Measurements from ENCODE around the gene TVP23A. TPM values are rescaled to one million over a fixed set of nuclear protein-coding genes. Genes with fewer than 3 reads are reported as not detected.

Gene TVP23A
- total RNA-seq, 1 experiment from 2014 or later: 3.1 TPM

GRCh38 chr16:10849736-10850477 lies 31.3 kb upstream of the TVP23A start:
- Histone ChIP-seq H3K56ac (ENCODE audit: insufficient read length, low read depth, low read length) (no peak overlapping the region), H3K14ac (ENCODE audit: insufficient read depth, low read length) (no peak overlapping the region), H3T11ph (ENCODE audit: low read length) (no peak overlapping the region), H3K9me3 (ENCODE audit: control insufficient read depth, low read depth, low read length) (no peaks in the 10 kb centered on the region), H4K5ac (ENCODE audit: insufficient read length, low read depth, low read length) (no peak overlapping the region), H3K4ac (ENCODE audit: low read depth, low read length) (no peak overlapping the region), H3K4me1 (ENCODE audit: insufficient read depth, low read length) (no peaks in the 10 kb centered on the region), H4K91ac (ENCODE audit: insufficient read length, low read depth, low read length) (no peak overlapping the region), H3K9ac (ENCODE audit: extremely low read depth, insufficient read length, low read length) (no peak overlapping the region), H3K23ac (ENCODE audit: insufficient read length, low read depth, low read length) (no peak overlapping the region), H3K79me1 (ENCODE audit: insufficient read depth, low read depth, low read length, poor library complexity, severe bottlenecking) (no peaks in the 10 kb centered on the region), H4K20me1 (ENCODE audit: control insufficient read depth, insufficient read depth, insufficient read length) (no peaks in the 10 kb centered on the region), H2BK5ac (ENCODE audit: insufficient read length, low read length) (no peak overlapping the region), H2AK5ac (ENCODE audit: insufficient read length, low read length) (no peak overlapping the region), H3K79me2 (ENCODE audit: insufficient read depth, low read length) (no peaks in the 10 kb centered on the region), H4K8ac (replicated peaks; ENCODE audit: insufficient read length, low read depth, low read length) (no peak overlapping the region), H3K27me3 (ENCODE audit: insufficient read depth, low read length) (no peaks in the 10 kb centered on the region; the same call in 1 of the 2 replicates), H2AFZ (ENCODE audit: low read length) (no peak overlapping the region), H3K23me2 (ENCODE audit: insufficient read length, low read depth, low read length, poor library complexity, severe bottlenecking) (no peaks in the 10 kb centered on the region), H2BK12ac (ENCODE audit: insufficient read length, low read depth, low read length) (no peak overlapping the region), H3K4me2 (ENCODE audit: insufficient read depth, insufficient read length, low read length) (no peak overlapping the region), H2BK120ac (ENCODE audit: low read depth, low read length, poor library complexity, severe bottlenecking) (no peak overlapping the region), H2BK20ac (ENCODE audit: low read depth, low read length, poor library complexity, severe bottlenecking) (no peak overlapping the region), H3K18ac (ENCODE audit: insufficient read length, low read depth, low read length) (no peak overlapping the region), H3K27ac (ENCODE audit: insufficient read length, low read depth, low read length) (no peak overlapping the region), H2BK15ac (ENCODE audit: low read depth, low read length) (no peak overlapping the region)
- Mint-ChIP-seq H3K27me3 (ENCODE audit: low read depth) (peaks cover 6% of the 10 kb centered on the region), H3K36me3 (ENCODE audit: insufficient read depth in 1 of 3, low read depth in 3 of 3) (no peaks in the 10 kb centered on the region), H3K27ac (no peak overlapping the region), H3K4me1 (no peaks in the 10 kb centered on the region), H3K4me3 (no peak overlapping the region), H3K9me3 (no peaks in the 10 kb centered on the region)
- WGBS (ENCODE audit: extremely low coverage, insufficient read length, low lambda C conversion rate): no CpG with 5 or more reads among the region's 7 CpGs
- TF ChIP-seq, protein P1, sequence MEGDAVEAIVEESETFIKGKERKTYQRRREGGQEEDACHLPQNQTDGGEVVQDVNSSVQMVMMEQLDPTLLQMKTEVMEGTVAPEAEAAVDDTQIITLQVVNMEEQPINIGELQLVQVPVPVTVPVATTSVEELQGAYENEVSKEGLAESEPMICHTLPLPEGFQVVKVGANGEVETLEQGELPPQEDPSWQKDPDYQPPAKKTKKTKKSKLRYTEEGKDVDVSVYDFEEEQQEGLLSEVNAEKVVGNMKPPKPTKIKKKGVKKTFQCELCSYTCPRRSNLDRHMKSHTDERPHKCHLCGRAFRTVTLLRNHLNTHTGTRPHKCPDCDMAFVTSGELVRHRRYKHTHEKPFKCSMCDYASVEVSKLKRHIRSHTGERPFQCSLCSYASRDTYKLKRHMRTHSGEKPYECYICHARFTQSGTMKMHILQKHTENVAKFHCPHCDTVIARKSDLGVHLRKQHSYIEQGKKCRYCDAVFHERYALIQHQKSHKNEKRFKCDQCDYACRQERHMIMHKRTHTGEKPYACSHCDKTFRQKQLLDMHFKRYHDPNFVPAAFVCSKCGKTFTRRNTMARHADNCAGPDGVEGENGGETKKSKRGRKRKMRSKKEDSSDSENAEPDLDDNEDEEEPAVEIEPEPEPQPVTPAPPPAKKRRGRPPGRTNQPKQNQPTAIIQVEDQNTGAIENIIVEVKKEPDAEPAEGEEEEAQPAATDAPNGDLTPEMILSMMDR (conservative IDR thresholded peaks at IDR 0.05): no peak
- DNase-seq: no peak
